GM12865 (cell line): ENCODE measurements around the gene NPIPA5.
"Not testable (repeated sequence)": the region's sequence is repeated elsewhere in the genome, so short reads cannot be mapped to it uniquely, and the experiment has no call there.

Source experiments
- DNase-seq: peaks from one replicate; pipeline ENCODE4 v3.0.0; 2010; ENCODE audit warnings: low read depth
- H3K4me3 ChIP-seq: 2 replicates; pipeline ENCODE4 v1.5.1; 2011; ENCODE audit warnings: mild to moderate bottlenecking, low read depth, low read length, control low read depth
- CTCF ChIP-seq: IDR thresholded peaks from 2 replicates; pipeline ENCODE4 v1.5.1; 2011; ENCODE audit warnings: low read length, control low read depth, low read depth, inconsistent platforms; ENCODE audit not compliant: insufficient read depth; ENCODE audit errors: missing control alignments

NPIPA5 gene

GRCh38 chr16:15398618-15399316 lies 20.7 kb upstream of the NPIPA5 start:
- no peak for TF ChIP-seq CTCF
- DNase-seq: no peak
- H3K4me3 ChIP-seq: no peak overlapping the region

- no peak overlapping the region for H3K4me3 ChIP-seq
- DNase-seq: no peak
- TF ChIP-seq CTCF: no peak
Measured at GRCh38 chr16:15396948-15397594, 19.0 kb upstream of the NPIPA5 start.

GRCh38 chr16:15396509-15396829 lies 18.4 kb upstream of the NPIPA5 start:
- H3K4me3 ChIP-seq, DNase-seq: not testable (repeated sequence)

DNA sequence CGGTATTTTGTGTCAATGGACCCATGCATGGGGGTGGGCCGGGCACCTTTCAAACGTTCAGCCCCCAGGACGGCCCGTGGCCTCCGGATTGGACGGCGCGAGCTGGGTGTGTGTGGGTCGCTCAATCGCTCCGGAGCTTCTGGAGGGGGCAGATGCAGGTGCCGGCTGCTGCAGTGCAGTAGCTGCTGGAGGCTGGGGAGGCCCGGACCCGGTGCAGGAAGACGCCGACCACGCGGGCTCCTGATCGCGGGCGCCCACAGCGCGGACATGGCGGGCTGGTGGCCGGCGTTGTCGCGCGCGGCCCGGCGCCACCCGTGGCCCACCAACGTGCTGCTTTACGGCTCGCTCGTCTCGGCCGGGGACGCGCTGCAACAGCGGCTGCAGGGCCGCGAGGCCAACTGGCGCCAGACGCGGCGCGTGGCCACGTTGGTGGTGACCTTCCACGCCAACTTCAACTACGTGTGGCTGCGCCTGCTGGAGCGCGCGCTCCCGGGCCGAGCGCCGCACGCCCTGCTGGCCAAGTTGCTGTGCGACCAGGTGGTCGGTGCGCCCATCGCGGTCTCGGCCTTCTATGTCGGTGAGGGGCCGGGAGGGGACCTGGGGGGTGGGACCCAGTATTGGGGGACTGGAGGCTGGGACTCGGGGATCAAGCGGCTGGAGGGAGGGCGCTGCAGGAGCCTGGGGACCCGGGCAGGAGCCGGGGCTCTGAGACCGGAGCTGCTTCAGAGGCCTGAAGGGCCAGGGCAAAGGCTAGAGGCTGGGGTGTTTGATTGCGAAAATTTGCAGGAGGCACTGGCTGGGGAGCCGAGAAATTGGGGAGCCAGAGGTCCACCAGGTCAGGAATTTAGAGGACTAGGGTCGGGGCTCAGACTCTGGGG lies 17.8 kb upstream of the NPIPA5 start, which contains the start of gene MPV17L:
MPV17L (plus strand) TSS at position 124 of the 878 bp plus-strand sequence; CDS start at position 268, 144 bp downstream.
- DNase-seq, H3K4me3 ChIP-seq: not testable (repeated sequence)

DNA sequence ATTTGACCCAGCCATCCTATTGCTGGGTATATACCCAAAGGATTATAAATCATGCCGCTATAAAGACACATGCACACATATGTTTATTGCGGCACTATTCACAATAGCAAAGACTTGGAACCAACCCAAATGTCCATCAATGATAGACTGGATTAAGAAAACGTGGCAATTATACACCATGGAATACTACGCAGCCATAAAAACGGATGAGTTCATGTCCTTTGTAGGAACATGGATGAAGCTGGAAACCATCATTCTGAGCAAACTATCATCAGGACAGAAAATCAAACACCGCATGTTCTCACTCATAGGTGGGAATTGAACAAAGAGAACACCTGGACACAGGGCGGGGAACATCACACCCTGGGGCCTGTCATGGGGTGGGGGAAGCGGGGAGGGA lies 14.9 kb upstream of the NPIPA5 start:
- not testable (repeated sequence) for H3K4me3 ChIP-seq, DNase-seq

- DNase-seq, H3K4me3 ChIP-seq: not testable (repeated sequence)
Measured at GRCh38 chr16:15389916-15390315, 11.8 kb upstream of the NPIPA5 start.

- not testable (repeated sequence) for DNase-seq, H3K4me3 ChIP-seq
Measured at GRCh38 chr16:15388060-15388459, 10.0 kb upstream of the NPIPA5 start.

DNA sequence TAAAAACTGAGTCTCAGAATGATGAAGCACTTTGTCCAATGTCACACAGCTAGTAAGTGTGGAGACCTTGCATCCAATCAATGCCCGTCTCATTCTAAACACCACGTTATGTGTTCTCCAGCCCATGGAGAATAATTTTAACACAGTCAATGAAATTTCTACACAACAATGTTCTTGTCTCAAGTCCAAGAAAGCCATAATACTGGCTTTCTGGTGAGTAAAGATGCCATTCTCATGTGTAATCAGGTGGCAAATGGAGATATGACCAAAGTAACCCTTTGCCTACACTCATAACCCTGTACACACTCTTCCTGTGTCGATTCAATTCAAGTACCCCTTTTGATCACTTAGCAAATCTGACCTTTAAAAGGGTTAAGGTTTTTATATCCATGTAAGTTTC lies 4.7 kb upstream of the NPIPA5 start:
- H3K4me3 ChIP-seq, DNase-seq: not testable (repeated sequence)

- DNase-seq, H3K4me3 ChIP-seq: not testable (repeated sequence)
Measured at GRCh38 chr16:15357495-15357894, 20.6 kb downstream of the NPIPA5 start.

DNA sequence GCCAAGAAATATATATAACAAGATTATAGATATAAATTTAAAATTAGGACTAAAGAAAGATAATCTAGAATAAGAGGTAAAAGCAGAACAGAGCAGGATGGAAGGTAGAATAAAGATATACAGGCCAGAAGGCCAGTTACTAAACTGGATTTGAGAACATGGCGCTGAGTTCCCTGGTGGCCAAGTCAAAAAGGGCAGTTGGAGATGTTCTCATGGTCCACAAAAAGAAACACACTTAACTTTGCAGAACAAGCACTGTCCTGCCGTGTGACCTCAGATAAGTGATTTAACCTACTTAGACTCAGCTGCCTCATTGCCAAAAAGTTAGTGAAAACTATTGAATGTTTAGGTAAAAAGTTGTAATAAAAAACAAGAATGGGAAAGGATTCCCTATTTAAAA lies 23.2 kb downstream of the NPIPA5 start:
- H3K4me3 ChIP-seq, DNase-seq: not testable (repeated sequence)

GRCh38 chr16:15352852-15353251 lies 25.2 kb downstream of the NPIPA5 start:
- DNase-seq, H3K4me3 ChIP-seq: not testable (repeated sequence)

DNA sequence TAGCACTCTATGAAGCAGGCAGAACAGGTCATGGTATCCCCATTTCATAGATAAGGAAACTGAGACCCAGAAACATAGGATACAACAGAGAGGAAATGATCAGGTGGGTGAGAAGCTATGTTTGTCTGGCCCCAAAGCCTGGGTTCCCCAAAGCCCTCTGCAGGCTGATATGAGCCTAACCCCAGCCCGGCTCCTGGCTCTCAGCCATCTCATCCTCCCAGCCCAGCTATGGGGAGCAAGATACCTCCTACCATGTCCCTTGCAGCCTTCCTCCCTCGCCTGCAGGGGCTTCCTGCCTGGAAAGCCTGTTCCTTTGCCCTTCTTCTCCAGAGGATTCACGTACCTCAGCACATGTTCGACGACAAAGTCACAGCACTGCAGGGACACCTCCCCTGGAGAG lies 26.3 kb downstream of the NPIPA5 start:
- H3K4me3 ChIP-seq, DNase-seq: not testable (repeated sequence)

- not testable (repeated sequence) for H3K4me3 ChIP-seq, DNase-seq
Measured at GRCh38 chr16:15351251-15351650, 26.8 kb downstream of the NPIPA5 start.

DNA sequence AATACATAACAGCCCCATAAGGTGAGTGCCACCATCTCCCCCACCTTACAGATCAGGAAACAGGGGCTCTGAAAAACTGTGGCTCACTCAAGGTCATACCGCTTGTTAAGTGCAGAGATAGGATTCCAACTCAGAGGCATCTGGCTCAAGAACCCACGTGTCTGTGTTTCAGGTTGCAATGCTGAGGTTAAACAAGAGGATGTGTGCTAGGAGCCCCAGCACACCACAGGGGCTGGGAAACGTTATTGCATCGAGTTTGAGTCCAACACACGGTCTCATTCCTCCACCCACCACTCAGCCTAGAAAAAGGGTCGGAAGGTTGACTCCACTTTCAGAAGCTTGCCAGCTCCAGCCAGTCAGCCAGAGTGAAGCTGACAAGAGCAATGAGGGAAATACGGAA lies 29.4 kb downstream of the NPIPA5 start:
- DNase-seq: not testable (repeated sequence)

GRCh38 chr16:15342337-15342736 lies 35.8 kb downstream of the NPIPA5 start:
- not testable (repeated sequence) for DNase-seq, H3K4me3 ChIP-seq

More for the DNA sequence above, 29.4 kb downstream of the NPIPA5 start:
- not testable (repeated sequence) for H3K4me3 ChIP-seq

- H3K4me3 ChIP-seq, DNase-seq: not testable (repeated sequence)
Measured at GRCh38 chr16:15338986-15339385, 39.1 kb downstream of the NPIPA5 start.
